MCF 10A (cell line): ENCODE results near the gene SUPV3L1. TPM values are rescaled to one million over a fixed set of nuclear protein-coding genes. Genes with fewer than 3 reads are reported as not detected.
A peak's percentile ranks its signal among the peaks of the same experiment; 100 is the strongest.

Source experiments
- BruUV-seq: library from RNA; stranded (reverse); fragments of 400-500 nt; replicated peaks from 2 replicates; lab custom pipeline; 2021; lab: Mats Ljungman, UMichigan
- CTCF ChIA-PET: fragments of 300-600 bp; sonication (Branson Sonifier 250); formaldehyde crosslinking; extraction: SDS; loops from one replicate; lab custom pipeline; 2021; ENCODE audit warnings: antibody characterized with exemption, inconsistent platforms; lab: Yijun Ruan, JAX
- POLR2A ChIA-PET: fragments of 300-600, 350-650 bp; sonication (Branson Sonifier 250); formaldehyde crosslinking; extraction: SDS; loops from one replicate; lab custom pipeline; 2020; ENCODE audit warnings: antibody characterized with exemption, inconsistent platforms; lab: Yijun Ruan, JAX
- DNase-seq: peaks from one replicate; pipeline ENCODE4 v3.0.0-alpha.2; 2018; ENCODE audit not compliant: unreplicated experiment
- H3K27ac Mint-ChIP-seq: one replicate; pipeline ENCODE4 v1.8.0; 2022; ENCODE audit warnings: mild to moderate bottlenecking, low read depth, mixed read lengths; ENCODE audit not compliant: unreplicated experiment
- H3K27me3 Mint-ChIP-seq: one replicate; pipeline ENCODE4 v1.8.0; 2022; ENCODE audit warnings: mixed read lengths; ENCODE audit not compliant: insufficient read depth, unreplicated experiment
- H3K36me3 Mint-ChIP-seq: one replicate; pipeline ENCODE4 v1.8.0; 2022; ENCODE audit warnings: mild to moderate bottlenecking, moderate library complexity, mixed read lengths; ENCODE audit not compliant: insufficient read depth, unreplicated experiment
- H3K4me1 Mint-ChIP-seq: one replicate; pipeline ENCODE4 v1.8.0; 2022; ENCODE audit warnings: mixed read lengths; ENCODE audit not compliant: insufficient read depth, unreplicated experiment
- H3K4me3 Mint-ChIP-seq: one replicate; pipeline ENCODE4 v1.8.0; 2022; ENCODE audit warnings: mild to moderate bottlenecking, moderate library complexity, mixed read lengths; ENCODE audit not compliant: unreplicated experiment
- H3K9me3 Mint-ChIP-seq: one replicate; pipeline ENCODE4 v1.8.0; 2022; ENCODE audit warnings: mixed read lengths; ENCODE audit not compliant: unreplicated experiment
- CTCF ChIP-seq: fragments of 200-600 bp; IDR thresholded peaks from one replicate; pipeline ENCODE4 v1.8.0; 2022; ENCODE audit warnings: antibody characterized with exemption, mild to moderate bottlenecking; ENCODE audit not compliant: unreplicated experiment
- intact Hi-C: fragments of 100-400 bp; cut with micrococcal nuclease; formaldehyde crosslinking; loops from 2 replicates; pipeline ENCODE4 v1.14.1; 2022
- total RNA-seq: library from RNA; stranded (reverse); gene quantifications from 2 replicates; pipeline ENCODE4 v1.2.3, GENCODE V29; 2022

SUPV3L1 gene
- total RNA-seq, 1 experiment from 2014 or later = 73.6 TPM

- BruUV-seq = no TSS peak
- no peak for TF ChIP-seq CTCF
- Mint-ChIP-seq H3K4me3 (no peak overlapping the region), H3K36me3 (no peaks in the 10 kb centered on the region), H3K4me1 (peaks cover 28% of the 10 kb centered on the region), H3K9me3 (no peaks in the 10 kb centered on the region), H3K27ac (peak overlapping the region; percentile 79), H3K27me3 (no peaks in the 10 kb centered on the region)
- CTCF ChIA-PET = interaction anchor here (0.7 to 2.0 kb wide), 5 partner anchors 9 to 183 kb away, joined by 3 to 8 read pairs (median 4); no protein-coding TSS in a partner anchor
- peak; percentile 74 for DNase-seq
- intact Hi-C loops = no loop called here
- POLR2A ChIA-PET = interaction anchor here (0.9 to 1.8 kb wide), 3 partner anchors 45 to 182 kb away, joined by 3 to 4 read pairs (median 3); partner anchors contain the start of gene SUPV3L1
Observed at GRCh38 chr10:69224862-69225657, 45.0 kb downstream of the SUPV3L1 start.

- Mint-ChIP-seq H3K4me3 (no peak overlapping the region), H3K36me3 (no peaks in the 10 kb centered on the region), H3K4me1 (peaks cover 28% of the 10 kb centered on the region), H3K27me3 (no peaks in the 10 kb centered on the region), H3K27ac (peak overlapping the region; percentile 79), H3K9me3 (no peaks in the 10 kb centered on the region)
- TF ChIP-seq CTCF = no peak
- intact Hi-C loops = no loop called here
- DNase-seq = no peak
- BruUV-seq = no TSS peak
- ChIA-PET POLR2A (interaction anchor here (0.9 to 1.4 kb wide), 2 partner anchors 46 to 165 kb away, joined by 3 to 4 read pairs; partner anchors contain the start of gene SUPV3L1), CTCF (interaction anchor here (0.8 to 2.0 kb wide), 5 partner anchors 9 to 282 kb away, joined by 3 to 8 read pairs (median 4); no protein-coding TSS in a partner anchor)
Observed at GRCh38 chr10:69225681-69226080, 45.6 kb downstream of the SUPV3L1 start.

GRCh38 chr10:69226919-69227450, 47.0 kb downstream of the SUPV3L1 start:
- DNase-seq = no peak
- H3K36me3 Mint-ChIP-seq = no peaks in the 10 kb centered on the region
- H3K4me1 Mint-ChIP-seq = peaks cover 25% of the 10 kb centered on the region
- no peak overlapping the region for H3K27ac Mint-ChIP-seq
- no peaks in the 10 kb centered on the region for H3K27me3 Mint-ChIP-seq
- ChIA-PET POLR2A (interaction anchor here (0.7 to 0.8 kb wide), 2 partner anchors 10 to 159 kb away, joined by 3 read pairs; no protein-coding TSS in a partner anchor), CTCF (no interaction called here)
- no peak for TF ChIP-seq CTCF
- no peaks in the 10 kb centered on the region for H3K9me3 Mint-ChIP-seq
- intact Hi-C loops = no loop called here
- no TSS peak for BruUV-seq
- no peak overlapping the region for H3K4me3 Mint-ChIP-seq

- Mint-ChIP-seq H3K4me3 (no peak overlapping the region), H3K36me3 (no peaks in the 10 kb centered on the region), H3K4me1 (peaks cover 25% of the 10 kb centered on the region), H3K9me3 (no peaks in the 10 kb centered on the region), H3K27me3 (no peaks in the 10 kb centered on the region), H3K27ac (no peak overlapping the region)
- ChIA-PET CTCF (interaction anchor here (0.6 kb wide), 1 partner anchor 29 kb away, joined by 3 read pairs; no protein-coding TSS in a partner anchor), POLR2A (interaction anchor here (0.8 to 1.1 kb wide), 2 partner anchors 14 to 178 kb away, joined by 3 read pairs; no protein-coding TSS in a partner anchor)
- no peak for TF ChIP-seq CTCF
- intact Hi-C loops = no loop called here
- BruUV-seq = no TSS peak
- DNase-seq = no peak
Observed at GRCh38 chr10:69228151-69228550, 48.1 kb downstream of the SUPV3L1 start.
